ENCODE results near the gene SEMA4C.
A peak's percentile ranks its signal among the peaks of the same experiment; 100 is the strongest.

The SEMA4C gene

GRCh38 chr2:96817882-96818281, 52.0 kb downstream of the SEMA4C start:
- no peak for DNase-seq

- DNase-seq, result no peak
Observed at GRCh38 chr2:96816836-96817702, 52.8 kb downstream of the SEMA4C start.

- peak; percentile 90 for DNase-seq
Observed at GRCh38 chr2:96816127-96816835, 53.6 kb downstream of the SEMA4C start, which contains the start of gene CNNM3. TSS of gene CNNM3 (plus strand) at chr2:96816268. CDS start at chr2:96816278, 10 bp downstream.

GRCh38 chr2:96815326-96816126, 54.4 kb downstream of the SEMA4C start:
- DNase-seq, result peak; percentile 51

GRCh38 chr2:96813656-96814055, 56.2 kb downstream of the SEMA4C start:
- no peak for DNase-seq

GRCh38 chr2:96811917-96812316, 58.0 kb downstream of the SEMA4C start:
- no peak for DNase-seq

- no peak for DNase-seq
Observed at GRCh38 chr2:96810783-96811192, 59.1 kb downstream of the SEMA4C start.

- no peak for DNase-seq
Observed at GRCh38 chr2:96809951-96810782, 59.7 kb downstream of the SEMA4C start.
